Activated CD8-positive, alpha-beta T cell treated with anti-CD3 and anti-CD28 coated beads for 36 hours (primary cell): Measurements from ENCODE around the gene TRIM72. TPM values are rescaled to one million over a fixed set of nuclear protein-coding genes. Genes with fewer than 3 reads are reported as not detected.

Experiments used
- ATAC-seq: fragments of 200-7000 bp; cut with Tn5 transposase; one replicate; pipeline ENCODE4 v1.10.0; 2021; ENCODE audit warnings: mild to moderate bottlenecking, moderate library complexity
- CTCF ChIA-PET: fragments of 350-600 bp; sonication (Branson Sonifier 250); formaldehyde crosslinking; loops from one replicate; lab custom pipeline; 2021; ENCODE audit warnings: antibody characterized with exemption; lab: Charles Lee
- POLR2A ChIA-PET: fragments of 350-600 bp; sonication (Branson Sonifier 250); formaldehyde crosslinking; loops from one replicate; lab custom pipeline; 2021; ENCODE audit warnings: antibody characterized with exemption; lab: Charles Lee
- DNase-seq: peaks from one replicate; pipeline ENCODE4 v3.0.0-alpha.2; 2020
- H3K27ac Mint-ChIP-seq: one replicate; pipeline ENCODE4 v1.8.0; 2021; ENCODE audit warnings: mild to moderate bottlenecking, mixed read lengths
- H3K27me3 Mint-ChIP-seq: one replicate; pipeline ENCODE4 v1.8.0; 2021; ENCODE audit warnings: mixed read lengths
- H3K36me3 Mint-ChIP-seq: one replicate; pipeline ENCODE4 v1.8.0; 2021; ENCODE audit warnings: low read depth, mixed read lengths
- H3K4me1 Mint-ChIP-seq: one replicate; pipeline ENCODE4 v1.8.0; 2021; ENCODE audit warnings: low read depth, mixed read lengths
- H3K4me3 Mint-ChIP-seq: one replicate; pipeline ENCODE4 v1.8.0; 2021; ENCODE audit warnings: mild to moderate bottlenecking, moderate library complexity, mixed read lengths
- H3K9me3 Mint-ChIP-seq: one replicate; pipeline ENCODE4 v1.8.0; 2021; ENCODE audit warnings: mixed read lengths
- CTCF ChIP-seq: fragments of 200-600 bp; IDR thresholded peaks from one replicate; pipeline ENCODE4 v1.8.0; 2022; ENCODE audit warnings: antibody characterized with exemption, mild to moderate bottlenecking
- intact Hi-C: fragments of 100-400 bp; cut with micrococcal nuclease; formaldehyde crosslinking; loops from one replicate; pipeline ENCODE4 v1.10.0; 2022
- total RNA-seq, 2 experiments: library from RNA; stranded (reverse); gene quantifications; one replicate each; pipeline ENCODE4 v1.2.3, GENCODE V29; 2021

Gene TRIM72
- total RNA-seq, 2 experiments from 2014 or later = not detected

GRCh38 chr16:31251435-31251834 lies 37.5 kb downstream of the TRIM72 start:
- DNase-seq = no peak
- no peak overlapping the region for H3K4me3 Mint-ChIP-seq
- H3K9me3 Mint-ChIP-seq = no peaks in the 10 kb centered on the region
- no peak for ATAC-seq
- no peaks in the 10 kb centered on the region for H3K36me3 Mint-ChIP-seq
- ChIA-PET CTCF (no interaction called here), POLR2A (no interaction called here)
- H3K4me1 Mint-ChIP-seq = peaks cover 30% of the 10 kb centered on the region
- H3K27ac Mint-ChIP-seq = no peak overlapping the region
- no peak for TF ChIP-seq CTCF
- no peaks in the 10 kb centered on the region for H3K27me3 Mint-ChIP-seq
- intact Hi-C loops = no loop called here

- DNase-seq (peak; percentile 69), ATAC-seq (peak; percentile 84)
- H3K27me3 Mint-ChIP-seq = no peaks in the 10 kb centered on the region
- ChIA-PET CTCF (no interaction called here), POLR2A (no interaction called here)
- intact Hi-C loops = no loop called here
- peaks cover 30% of the 10 kb centered on the region for H3K4me1 Mint-ChIP-seq
- peak overlapping the region; percentile 82 for H3K27ac Mint-ChIP-seq
- H3K9me3 Mint-ChIP-seq = no peaks in the 10 kb centered on the region
- TF ChIP-seq CTCF = no peak
- H3K4me3 Mint-ChIP-seq = no peak overlapping the region
- no peaks in the 10 kb centered on the region for H3K36me3 Mint-ChIP-seq
Observed at GRCh38 chr16:31253642-31254045, 39.7 kb downstream of the TRIM72 start.

GRCh38 chr16:31256466-31256865 lies 42.5 kb downstream of the TRIM72 start:
- H3K27ac Mint-ChIP-seq = no peak overlapping the region
- peaks cover 24% of the 10 kb centered on the region for H3K4me1 Mint-ChIP-seq
- CTCF ChIA-PET = interaction anchor here (1.1 kb wide), 1 partner anchor 20 kb away, joined by 3 read pairs; no protein-coding TSS in a partner anchor
- TF ChIP-seq CTCF = no peak
- no peak for ATAC-seq
- no peak overlapping the region for H3K4me3 Mint-ChIP-seq
- POLR2A ChIA-PET = no interaction called here
- DNase-seq = no peak
- no peaks in the 10 kb centered on the region for H3K9me3 Mint-ChIP-seq
- intact Hi-C loops = no loop called here
- H3K27me3 Mint-ChIP-seq = no peaks in the 10 kb centered on the region
- no peaks in the 10 kb centered on the region for H3K36me3 Mint-ChIP-seq

GRCh38 chr16:31258366-31258765 lies 44.4 kb downstream of the TRIM72 start:
- ChIA-PET POLR2A (no interaction called here), CTCF (interaction anchor here (0.9 to 1.7 kb wide), 4 partner anchors 18 to 184 kb away, joined by 3 to 5 read pairs (median 3); partner anchors contain the start of gene ZNF843)
- TF ChIP-seq CTCF = no peak
- no peak overlapping the region for H3K4me3 Mint-ChIP-seq
- no peak overlapping the region for H3K27ac Mint-ChIP-seq
- H3K9me3 Mint-ChIP-seq = no peaks in the 10 kb centered on the region
- intact Hi-C loops = no loop called here
- DNase-seq (no peak), ATAC-seq (no peak)
- no peaks in the 10 kb centered on the region for H3K27me3 Mint-ChIP-seq
- H3K36me3 Mint-ChIP-seq = no peaks in the 10 kb centered on the region
- peaks cover 20% of the 10 kb centered on the region for H3K4me1 Mint-ChIP-seq

- ATAC-seq (no peak), DNase-seq (no peak)
- ChIA-PET POLR2A (interaction anchor here (1.0 to 1.3 kb wide), 2 partner anchors 15 to 81 kb away, joined by 3 to 4 read pairs; partner anchors contain the start of gene FUS), CTCF (no interaction called here)
- no peak for TF ChIP-seq CTCF
- intact Hi-C loops = loop anchor here (10.0 kb wide), 1 partner anchor 124 kb away; no protein-coding TSS in a partner anchor
- Mint-ChIP-seq H3K27me3 (no peaks in the 10 kb centered on the region), H3K4me1 (peaks cover 18% of the 10 kb centered on the region), H3K36me3 (no peaks in the 10 kb centered on the region), H3K4me3 (no peak overlapping the region), H3K27ac (no peak overlapping the region), H3K9me3 (no peaks in the 10 kb centered on the region)
Observed at GRCh38 chr16:31260136-31260931, 46.4 kb downstream of the TRIM72 start.
